AG10803 (cell line): ENCODE results near the gene FBXW8.
A peak's percentile ranks its signal among the peaks of the same experiment; 100 is the strongest.

Source experiments
- DNase-seq: peaks from one replicate; pipeline ENCODE4 v3.0.0; 2010; ENCODE audit warnings: low read depth
- H3K4me3 ChIP-seq: 2 replicates; pipeline ENCODE4 v1.5.1; 2011; ENCODE audit warnings: mild to moderate bottlenecking, low read length, control low read depth
- CTCF ChIP-seq: conservative IDR thresholded peaks from 2 replicates; pipeline ENCODE4 v1.5.1; 2011; ENCODE audit warnings: mild to moderate bottlenecking, low read length, control low read depth, inconsistent platforms

The FBXW8 gene

GRCh38 chr12:116916714-116917114 lies 6.0 kb downstream of the FBXW8 start:
- DNase-seq = peak; percentile 70
- H3K4me3 ChIP-seq = no peak overlapping the region
- TF ChIP-seq CTCF = peak; percentile 38

- no peak for DNase-seq
Measured at GRCh38 chr12:116918464-116918863, 7.7 kb downstream of the FBXW8 start.

DNA sequence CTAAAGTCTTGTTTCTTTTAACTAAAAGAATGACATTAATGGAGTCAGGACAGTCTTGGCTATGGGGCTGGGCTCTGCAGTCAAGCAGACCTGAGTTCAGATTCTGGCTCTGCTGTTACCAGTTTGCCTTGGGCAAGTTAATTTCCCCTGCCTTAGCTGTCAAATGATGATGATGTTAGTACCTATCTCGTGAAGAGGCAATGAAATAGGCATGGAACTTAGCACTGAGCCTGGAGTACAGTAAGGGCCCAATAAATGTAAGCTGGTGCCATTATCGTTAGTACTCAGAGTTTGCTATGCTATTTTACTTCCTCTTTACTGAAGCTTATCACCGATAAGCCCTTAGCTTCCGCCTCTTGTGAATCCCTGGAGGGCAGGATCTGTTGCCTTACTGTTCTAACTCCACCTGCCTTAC lies 8.5 kb downstream of the FBXW8 start:
- no peak overlapping the region for H3K4me3 ChIP-seq
- TF ChIP-seq CTCF = no peak
- DNase-seq = no peak

More at GRCh38 chr12:116918464-116918863, 7.7 kb downstream of the FBXW8 start:
- no peak overlapping the region for H3K4me3 ChIP-seq
- no peak for TF ChIP-seq CTCF

DNA sequence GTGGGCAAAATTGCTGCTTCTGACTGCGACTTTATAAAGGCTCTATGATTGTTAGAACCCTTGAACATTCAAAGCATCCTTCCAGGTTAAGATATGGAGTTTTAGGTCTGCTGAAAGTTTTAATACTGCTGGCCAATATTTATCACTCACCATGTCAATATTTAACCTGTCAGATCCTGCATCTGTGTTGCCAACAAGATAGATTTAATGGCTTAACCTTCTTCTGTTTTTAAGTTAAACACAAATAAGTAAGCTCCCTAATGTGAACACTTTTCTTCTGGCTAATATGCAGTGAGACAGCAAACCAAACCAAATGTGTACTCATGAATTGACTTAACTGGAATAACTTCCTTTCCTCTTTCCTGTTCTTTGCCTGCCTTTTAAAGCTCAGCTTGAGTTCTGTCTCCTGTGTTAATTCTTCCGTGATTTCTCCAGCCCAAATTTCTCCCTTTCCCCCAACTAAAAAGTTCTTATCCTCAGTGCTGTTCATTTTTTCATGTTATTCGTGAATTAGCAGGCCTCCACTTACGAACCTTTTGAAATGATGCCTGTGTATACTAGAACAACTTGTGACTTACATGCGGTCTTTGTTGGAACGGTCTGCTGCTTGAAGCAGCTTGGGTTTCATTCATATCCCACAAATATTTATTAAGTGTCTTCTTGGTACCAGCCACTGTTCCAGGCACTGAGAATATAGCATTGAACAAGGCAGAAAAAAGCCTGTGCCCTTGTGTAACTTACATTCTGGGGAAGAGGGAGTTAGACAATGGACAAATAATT lies 9.1 kb downstream of the FBXW8 start:
- DNase-seq = no peak
- H3K4me3 ChIP-seq = no peak overlapping the region
- TF ChIP-seq CTCF = no peak

- DNase-seq = no peak
- no peak for TF ChIP-seq CTCF
- H3K4me3 ChIP-seq = no peak overlapping the region
Measured at GRCh38 chr12:116920939-116921338, 10.2 kb downstream of the FBXW8 start.

DNA sequence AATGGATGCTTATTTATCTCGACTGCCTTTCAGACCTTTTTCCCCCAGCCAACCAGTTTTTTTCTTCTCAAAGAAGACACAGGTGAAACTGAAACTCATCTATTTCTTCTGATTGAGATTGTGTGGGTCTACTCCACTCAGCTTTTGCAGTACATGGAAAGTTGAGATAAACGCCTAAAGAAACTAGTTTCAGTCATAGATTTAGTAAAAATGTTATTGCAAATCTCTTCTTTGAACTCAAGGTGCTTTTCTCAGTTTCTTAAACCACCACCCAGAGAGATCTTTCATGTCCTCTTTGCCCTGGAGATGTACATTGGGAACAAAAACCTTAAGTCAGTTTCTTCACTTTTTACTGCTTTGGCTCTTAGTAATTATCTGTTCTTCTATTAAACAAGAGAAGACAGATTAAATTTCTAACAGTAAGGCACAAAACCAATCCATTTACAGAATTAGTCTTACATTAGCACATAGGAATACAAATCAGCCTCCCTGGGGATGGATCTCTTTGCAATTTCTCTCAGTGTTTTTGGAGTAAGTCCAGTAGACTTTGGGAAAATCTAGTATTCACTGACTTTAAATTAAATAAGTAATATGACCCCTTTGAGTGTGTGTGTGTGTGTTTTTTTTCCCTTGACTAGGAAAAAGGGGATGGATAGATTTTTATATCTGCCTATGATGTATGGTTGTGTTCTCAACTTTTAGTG lies 11.6 kb downstream of the FBXW8 start:
- no peak for TF ChIP-seq CTCF
- H3K4me3 ChIP-seq = no peak overlapping the region
- no peak for DNase-seq
